Measurements from ENCODE around the gene MORC2. TPM values are rescaled to one million over a fixed set of nuclear protein-coding genes. Genes with fewer than 3 reads are reported as not detected.
A peak's percentile ranks its signal among the peaks of the same experiment; 100 is the strongest.

Gene MORC2
- total and polyA plus RNA-seq, 2 of the 13 experiments (the other 11 are each of a cell fraction or from before 2014, with no cell fraction given) = 11.9 to 18.3 TPM

- TF ChIP-seq U2AF1 (optimal IDR thresholded peaks at IDR 0.05; ENCODE audit: low read depth, low read length) (peak; percentile 19), HMGXB3 (CRISPR knock-in tag; IDR thresholded peaks at IDR 0.05; ENCODE audit: borderline replicate concordance) (no peak), MEF2D (CRISPR knock-in tag; IDR thresholded peaks at IDR 0.05) (peak; percentile 26; the same call in 1 of the 2 replicates), MAZ (IDR thresholded peaks at IDR 0.05; ENCODE audit: borderline replicate concordance, low read depth, low read length) (no peak), MAZ (CRISPR knock-in tag; IDR thresholded peaks at IDR 0.05; ENCODE audit: low read depth) (0 out of 2 replicates have a peak, but pooled peaks have one; percentile 31), ZNF879 (CRISPR knock-in tag; IDR thresholded peaks at IDR 0.05) (no peak), ZNF558 (CRISPR knock-in tag; IDR thresholded peaks at IDR 0.05; ENCODE audit: borderline replicate concordance) (no peak), NKX3-1 (CRISPR knock-in tag; IDR thresholded peaks at IDR 0.05) (no peak), ZNF710 (CRISPR knock-in tag; IDR thresholded peaks at IDR 0.05; ENCODE audit: borderline replicate concordance) (peak; percentile 30; the same call in 1 of the 2 replicates), KLF13 (CRISPR knock-in tag; IDR thresholded peaks at IDR 0.05) (no peak), MTA1 (CRISPR knock-in tag; IDR thresholded peaks at IDR 0.05; ENCODE audit: borderline replicate concordance) (peak; percentile 72; the same call in 1 of the 2 replicates), ZMYM2 (CRISPR knock-in tag; IDR thresholded peaks at IDR 0.05) (no peak), NCOA1 (CRISPR knock-in tag; IDR thresholded peaks at IDR 0.05) (no peak), RFX1 (IDR thresholded peaks at IDR 0.05) (no peak), TGIF2 (CRISPR knock-in tag; IDR thresholded peaks at IDR 0.05) (no peak; the same call in 1 of the 2 replicates), SOX5 (CRISPR knock-in tag; IDR thresholded peaks at IDR 0.05; ENCODE audit: borderline replicate concordance) (no peak), CCAR2 (optimal IDR thresholded peaks at IDR 0.05; ENCODE audit: low read depth, low read length) (no peak), ZNF160 (CRISPR knock-in tag; IDR thresholded peaks at IDR 0.05) (no peak), ZNF841 (CRISPR knock-in tag; IDR thresholded peaks at IDR 0.05; ENCODE audit: borderline replicate concordance) (no peak), IRF2 (CRISPR knock-in tag; IDR thresholded peaks at IDR 0.05) (no peak)
Observed at GRCh38 chr22:30881361-30882183, 87.0 kb downstream of the MORC2 start (continued).

Data from HepG2 (cell line).